ENCODE results near the gene MRPL47.
"Not testable (repeated sequence)": the region's sequence is repeated elsewhere in the genome, so short reads cannot be mapped to it uniquely, and the experiment has no call there.

The MRPL47 gene

GRCh38 chr3:179604321-179605078, at the start of gene MRPL47, which contains the start of gene NDUFB5:
MRPL47 (minus strand) TSS chr3:179604638; CDS start chr3:179604624, 14 bp downstream.
NDUFB5 (plus strand) TSS chr3:179604794; CDS start chr3:179604816, 22 bp downstream.
- DNase-seq (ENCODE audit: low spot score): peak; percentile 97

- DNase-seq (ENCODE audit: low spot score): peak; percentile 83
These were observed 48.8 kb upstream of the MRPL47 start for GRCh38 chr3:179653096-179653797.

DNA sequence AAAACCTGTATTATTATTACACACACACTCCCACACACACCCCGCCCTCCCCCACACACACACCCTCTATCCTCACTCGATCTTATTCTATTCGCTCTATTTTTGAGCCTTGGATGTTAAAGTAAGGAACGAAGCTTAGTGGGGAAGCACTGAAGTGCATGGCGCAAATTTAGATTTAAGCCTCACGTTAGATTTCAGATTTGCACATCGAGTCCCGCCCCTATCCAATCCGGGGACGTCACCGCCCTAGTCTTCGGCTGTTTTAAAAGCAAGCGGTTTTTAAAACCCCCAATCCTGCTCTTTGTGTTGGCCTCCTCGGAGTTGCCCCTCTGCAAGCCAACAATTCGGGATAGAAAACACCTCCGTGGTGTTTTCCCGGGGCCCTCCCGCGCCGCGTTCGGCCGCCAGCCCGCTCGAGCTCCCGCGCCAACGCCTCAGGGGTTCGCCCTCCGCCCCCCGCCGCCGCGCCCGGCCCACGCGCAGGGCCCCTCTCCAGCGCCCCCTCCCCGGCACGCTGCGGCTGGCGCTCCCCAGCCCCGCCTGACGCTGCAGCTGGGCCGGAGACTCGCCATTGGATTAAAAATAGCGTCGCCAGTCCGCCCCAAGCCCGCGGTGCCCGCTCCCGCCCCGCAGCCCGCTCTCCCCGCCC, 48.1 kb upstream of the MRPL47 start, which contains the start of gene USP13:
Gene USP13, plus strand, starts transcription at position 594 of the 649 bp plus-strand sequence. CDS start 186 bp downstream, outside the sequence.
- peak; percentile 91 for DNase-seq (ENCODE audit: low spot score)

DNA sequence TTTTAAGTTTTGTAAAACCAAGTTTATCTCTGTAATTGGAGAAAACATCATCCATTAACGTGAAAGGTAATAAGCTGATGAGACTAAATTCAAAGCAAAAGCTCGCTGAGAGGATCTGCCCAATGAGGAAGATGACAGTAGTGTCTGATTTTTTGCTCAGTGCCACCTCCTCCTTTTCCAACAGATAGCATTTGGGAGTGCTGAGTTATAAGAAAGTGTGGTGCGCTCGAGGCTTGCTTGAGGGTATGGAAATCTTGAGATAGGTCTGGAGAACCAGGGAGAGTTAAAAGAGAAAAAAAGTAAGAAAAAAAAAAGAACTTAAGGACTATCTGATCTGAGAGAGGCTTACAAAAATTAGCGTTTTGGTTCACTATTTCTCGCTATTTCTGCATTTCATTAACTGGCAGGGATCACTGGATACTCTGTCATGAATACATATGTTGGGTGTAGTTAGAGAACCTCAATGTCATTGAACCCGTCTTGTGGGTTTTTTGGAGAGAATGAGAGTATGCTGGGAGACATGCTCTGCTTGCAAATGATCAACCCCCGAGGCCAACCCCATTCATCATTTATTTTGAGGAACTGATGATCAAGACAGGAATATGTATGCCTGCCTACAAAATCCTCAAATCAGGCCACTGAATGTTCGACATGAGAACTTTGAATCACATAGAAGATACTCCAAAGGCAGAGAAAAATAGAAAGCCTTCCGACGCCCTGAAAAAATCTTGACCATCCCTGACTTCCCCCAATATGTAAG, 47.4 kb upstream of the MRPL47 start:
- DNase-seq (ENCODE audit: low spot score): no peak

DNA sequence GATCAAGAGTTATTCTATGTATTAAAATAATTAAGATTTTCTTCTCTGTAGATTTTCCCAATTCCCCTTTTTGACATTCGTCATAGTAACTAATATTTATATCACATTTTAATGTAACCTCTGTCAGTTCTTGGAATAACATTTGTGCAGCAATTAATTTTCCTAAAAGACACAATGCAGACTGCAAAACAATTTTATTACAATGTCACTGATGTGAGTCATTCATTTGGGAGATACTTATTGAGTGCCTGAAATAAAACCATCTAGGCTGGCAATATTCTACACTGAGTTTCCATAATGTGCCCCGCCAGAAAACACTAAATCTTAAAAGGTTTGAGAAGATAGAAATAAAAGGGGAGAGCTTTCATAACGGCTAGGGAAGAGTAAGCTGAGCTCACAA, 41.7 kb upstream of the MRPL47 start:
- DNase-seq (ENCODE audit: low spot score): no peak

DNA sequence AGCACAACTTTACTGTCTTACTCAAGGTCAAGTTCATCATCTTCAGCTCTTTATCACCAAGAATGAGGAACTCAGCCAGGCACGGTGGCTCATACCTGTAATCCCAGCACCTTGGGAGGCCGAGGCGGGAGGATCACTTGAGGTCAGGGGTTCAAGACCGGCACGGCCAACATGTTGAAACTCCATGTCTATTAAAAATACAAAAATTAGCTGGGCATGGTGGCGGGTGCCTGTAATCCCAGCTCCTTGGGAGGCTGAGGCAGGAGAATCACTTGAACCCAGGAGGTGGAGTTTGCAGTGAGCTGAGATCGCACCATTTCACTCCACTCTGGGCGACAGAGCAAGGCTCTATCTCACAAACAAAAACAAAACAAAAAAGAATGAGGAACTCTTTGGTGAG, 39.4 kb upstream of the MRPL47 start:
- DNase-seq (ENCODE audit: low spot score): not testable (repeated sequence)

DNA sequence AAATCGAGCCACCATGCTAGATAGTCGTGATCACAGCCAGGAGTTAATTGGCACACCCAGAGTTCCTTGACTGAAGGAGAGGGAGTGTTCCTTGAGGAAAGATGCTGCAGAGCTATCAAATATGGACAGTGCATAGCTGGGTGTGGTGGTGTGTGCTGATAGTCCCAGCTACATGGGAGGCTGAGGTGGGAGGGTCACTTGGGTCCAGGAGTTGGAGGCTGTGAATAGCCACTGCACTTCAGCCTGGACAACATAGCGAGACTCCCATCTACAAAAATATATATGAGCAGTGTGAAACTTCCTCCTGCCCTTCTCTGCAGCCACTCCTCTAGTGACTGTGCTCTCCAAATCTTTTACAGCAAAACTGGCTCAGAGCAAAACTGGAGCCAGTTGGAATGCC, 38.4 kb upstream of the MRPL47 start:
- DNase-seq (ENCODE audit: low spot score): no peak

- DNase-seq (ENCODE audit: low spot score): no peak
These were observed 36.0 kb upstream of the MRPL47 start for GRCh38 chr3:179640469-179640868.

GRCh38 chr3:179630753-179631451, 26.5 kb upstream of the MRPL47 start:
- DNase-seq (ENCODE audit: low spot score): no peak

DNA sequence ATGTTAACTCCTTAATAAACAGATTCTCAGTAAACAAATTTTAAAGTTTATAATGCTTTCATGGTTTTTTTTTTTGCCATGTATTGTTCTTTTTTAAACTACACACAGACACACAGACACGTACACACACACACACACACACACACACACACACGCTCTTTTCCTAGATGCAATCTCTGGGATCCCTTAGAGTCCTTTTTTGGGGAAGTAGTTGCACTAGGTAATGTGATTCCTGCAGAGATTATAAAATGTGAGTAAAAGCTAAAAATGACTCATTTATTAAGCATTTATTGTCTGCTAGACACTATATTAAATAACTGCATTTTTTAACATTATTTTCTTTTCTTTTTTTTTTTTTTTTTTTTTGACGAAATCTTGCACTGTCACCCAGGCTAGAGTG, 20.0 kb upstream of the MRPL47 start:
- peak; percentile 13 for DNase-seq (ENCODE audit: low spot score)

DNA sequence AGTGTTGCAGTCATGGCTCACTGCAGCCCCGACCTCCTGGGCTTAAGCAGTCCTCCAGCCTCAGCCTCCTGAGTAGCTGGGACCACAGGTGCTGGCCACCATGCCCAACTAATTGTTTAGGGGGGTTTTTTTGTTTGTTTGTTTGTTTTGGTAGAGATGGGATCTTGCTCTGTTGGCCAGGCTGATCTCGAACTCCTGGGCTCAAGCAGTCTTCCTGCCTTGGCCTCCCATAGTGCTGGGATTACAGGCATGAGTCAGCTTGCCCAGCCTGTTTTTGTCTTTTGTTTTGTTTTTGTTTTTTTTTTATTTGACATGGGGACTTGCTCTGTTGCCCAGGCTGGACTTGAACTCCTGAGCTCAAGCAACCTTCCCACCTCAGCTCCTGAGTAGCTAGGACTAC, 17.6 kb upstream of the MRPL47 start:
- DNase-seq (ENCODE audit: low spot score): no peak

DNA sequence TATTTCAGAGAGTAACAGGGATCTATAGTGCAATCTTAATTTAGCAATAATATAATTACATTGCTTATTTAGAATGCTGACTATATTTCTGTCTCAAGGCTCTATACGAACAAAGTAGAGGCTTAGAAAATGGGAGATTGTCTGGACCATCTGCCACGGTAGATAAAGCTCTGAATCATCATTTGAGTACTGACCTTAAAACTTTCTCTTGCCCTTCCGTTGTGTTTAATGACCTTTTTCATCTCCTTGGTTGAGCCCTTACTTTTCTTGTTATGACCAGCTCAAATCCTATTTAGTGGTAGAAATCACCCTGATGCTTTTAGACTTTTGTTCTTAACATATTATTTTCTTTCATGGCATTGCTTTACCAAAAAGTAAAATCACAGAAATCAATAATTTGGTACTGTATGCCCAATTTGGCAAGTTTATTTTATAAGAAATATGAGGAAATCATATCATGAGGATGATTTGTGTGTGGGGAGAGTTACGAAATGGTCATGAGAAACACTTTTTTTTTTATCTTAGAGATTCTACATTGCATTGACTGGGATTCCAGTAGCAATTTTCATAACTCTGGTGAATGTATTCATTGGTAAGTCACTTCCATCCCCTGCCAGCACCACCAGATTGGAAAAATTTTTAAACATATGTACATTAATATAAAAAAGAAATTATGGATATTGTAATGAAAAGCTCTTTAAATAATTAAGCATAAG, 11.2 kb upstream of the MRPL47 start:
- peak; percentile 6 for DNase-seq (ENCODE audit: low spot score)

DNA sequence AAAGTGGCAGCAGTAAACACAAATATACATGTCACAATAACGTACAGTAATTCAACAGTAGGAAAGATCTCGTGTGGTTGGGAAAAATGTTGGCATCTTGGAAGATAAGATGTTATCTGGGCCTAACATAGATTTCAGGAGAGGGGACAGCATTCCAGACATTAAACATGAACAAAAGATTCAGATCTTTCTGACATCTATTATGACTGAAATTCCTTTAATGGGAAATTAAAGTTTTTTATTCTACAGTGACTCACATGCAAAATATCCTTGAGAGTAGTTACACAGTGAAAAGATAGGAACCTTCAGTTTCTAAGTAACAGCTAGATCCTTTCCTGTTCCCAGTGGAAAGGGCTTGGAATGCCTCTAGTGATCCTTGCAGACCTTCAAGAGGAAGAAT, 9.4 kb upstream of the MRPL47 start:
- DNase-seq (ENCODE audit: low spot score): peak; percentile 54

DNA sequence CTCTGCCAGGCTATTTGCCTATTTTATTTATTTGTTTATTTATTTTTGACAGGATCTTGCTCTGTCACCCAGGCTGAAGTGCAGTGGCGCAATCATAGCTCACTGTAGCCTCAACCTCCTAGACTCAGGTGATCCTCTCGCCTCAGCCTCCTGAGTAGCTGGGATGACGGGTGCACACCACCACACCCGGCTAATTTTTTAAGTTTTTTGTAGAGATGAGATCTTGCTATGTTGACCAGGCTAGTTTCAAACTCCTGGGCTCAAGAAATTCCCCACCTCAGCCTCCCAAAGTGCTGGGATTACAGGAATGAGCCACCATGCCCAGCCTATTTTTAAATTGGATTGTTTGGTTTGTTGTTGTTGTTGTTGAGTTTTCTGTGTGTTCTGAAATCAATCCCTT, 5.6 kb upstream of the MRPL47 start:
- no peak for DNase-seq (ENCODE audit: low spot score)

GRCh38 chr3:179608931-179609720, 4.7 kb upstream of the MRPL47 start:
- DNase-seq (ENCODE audit: low spot score): no peak

- DNase-seq (ENCODE audit: low spot score): no peak
These were observed 2.2 kb upstream of the MRPL47 start for GRCh38 chr3:179606534-179607085.

DNA sequence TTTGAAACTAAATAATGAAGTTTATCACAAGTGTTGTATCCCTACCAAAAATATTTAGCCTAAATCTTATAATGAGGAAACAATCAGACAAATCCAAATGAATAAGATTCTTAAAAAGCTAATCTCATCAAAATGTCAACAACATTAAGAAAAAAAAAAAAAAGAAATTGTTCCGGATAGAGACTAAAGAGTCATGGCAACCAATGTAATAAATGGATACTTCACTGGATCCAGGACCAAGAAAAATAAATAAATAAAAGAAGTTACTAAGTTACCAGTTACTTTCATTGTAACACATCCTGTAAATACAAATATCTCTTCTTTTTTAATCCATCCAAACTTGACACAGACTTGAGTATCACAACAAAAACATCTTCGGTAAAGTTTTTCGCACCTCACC, 607 bp downstream of the MRPL47 start:
- no peak for DNase-seq (ENCODE audit: low spot score)

DNA sequence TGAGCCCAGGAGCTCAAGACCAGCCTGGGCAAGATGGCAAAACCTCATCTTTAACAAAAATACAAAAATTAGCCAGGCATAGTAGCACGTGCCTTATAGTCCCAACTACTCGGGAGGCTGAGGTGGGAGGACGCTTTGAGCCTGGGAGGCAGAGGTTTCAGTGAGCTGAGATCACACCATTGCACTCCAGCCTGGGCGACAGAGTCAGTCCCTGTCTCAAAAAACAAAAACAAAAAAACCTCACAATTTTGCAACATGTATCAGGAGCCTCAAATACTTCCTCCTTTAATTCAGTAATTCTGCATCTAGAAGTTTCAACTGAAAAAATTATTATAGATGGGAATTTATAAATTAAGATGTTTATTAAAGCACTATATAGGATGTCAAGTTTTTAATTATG, 1.1 kb downstream of the MRPL47 start:
- DNase-seq (ENCODE audit: low spot score): no peak

- no peak for DNase-seq (ENCODE audit: low spot score)
These were observed 4.9 kb downstream of the MRPL47 start for GRCh38 chr3:179599531-179599930.

DNA sequence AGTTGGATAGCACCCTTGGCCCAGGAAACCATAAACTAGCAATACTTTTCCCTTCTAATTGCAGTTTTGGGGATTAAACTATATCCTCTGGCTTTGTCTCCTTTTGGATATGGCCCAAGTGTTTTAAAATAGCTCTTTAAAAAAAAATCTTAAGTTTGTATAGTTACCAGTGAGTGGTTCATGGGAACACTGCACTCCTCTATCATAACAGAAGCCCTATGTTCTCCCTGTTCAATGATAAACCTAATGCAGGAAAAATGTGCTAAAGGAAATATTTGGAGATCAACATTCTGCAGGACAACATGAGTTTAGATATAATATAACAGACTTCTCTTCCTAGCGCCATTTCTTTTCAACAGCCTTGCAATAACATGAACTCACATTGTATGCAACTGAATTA, 13.1 kb downstream of the MRPL47 start:
- DNase-seq (ENCODE audit: low spot score): no peak
